A549 (cell line): ENCODE measurements around the gene MMD. TPM values are rescaled to one million over a fixed set of nuclear protein-coding genes. Genes with fewer than 3 reads are reported as not detected.

ENCODE experiments used
- ATAC-seq, 2 experiments: fragments of 200-7000 bp in 1 of 2; fragments of >200 bp in 1 of 2; cut with Nextera tagmentation in 1 of 2; cut with Tn5 transposase in 1 of 2; 3 replicates each; pipeline versions ENCODE4 v1.8.0 to v1.9.1; 2018 to 2020; ENCODE audit warnings: mild to moderate bottlenecking in 1 of 2, moderate library complexity in 1 of 2
- CTCF ChIA-PET: fragments of 300-600 bp; sonication (Branson Sonifier 250); formaldehyde crosslinking; extraction: SDS; loops from one replicate; lab custom pipeline; 2021; ENCODE audit warnings: antibody characterized with exemption, inconsistent platforms; lab: Yijun Ruan, JAX
- POLR2A ChIA-PET: fragments of 350-600 bp; formaldehyde crosslinking; extraction: SDS; loops from one replicate; lab custom pipeline; 2021; ENCODE audit warnings: antibody characterized with exemption, inconsistent platforms; lab: Yijun Ruan, JAX
- DNase-seq, 2 experiments: peaks; one replicate each; pipeline versions ENCODE4 v3.0.0 to v3.0.0-alpha.2; 2011 to 2016; ENCODE audit warnings: low read depth in 1 of 2, low spot score in 1 of 2
- FAIRE-seq: peaks from 2 replicates; lab custom pipeline; 2011; peaks lifted over from hg19 to GRCh38; lab: Jason Lieb, UNC
- H3K27ac ChIP-seq, 2 experiments: fragments of >200 bp; sonication (Bioruptor Twin); formaldehyde crosslinking; 3 replicates each; pipeline ENCODE4 v1.5.1; 2016 to 2017
- H3K4me1 ChIP-seq: fragments of >200 bp; sonication (Bioruptor Twin); formaldehyde crosslinking; 3 replicates; pipeline ENCODE4 v1.6.1; 2016
- H3K4me2 ChIP-seq: fragments of >200 bp; sonication (Bioruptor Twin); formaldehyde crosslinking; 3 replicates; pipeline ENCODE4 v1.6.1; 2016
- H3K4me3 ChIP-seq: fragments of >200 bp; sonication (Bioruptor Twin); formaldehyde crosslinking; 3 replicates; pipeline ENCODE4 v1.5.1; 2016
- H3K9me3 ChIP-seq: fragments of >200 bp; sonication (Bioruptor Twin); formaldehyde crosslinking; 3 replicates; pipeline ENCODE4 v1.6.1; 2016
- CBX8 ChIP-seq: fragments of 200-600 bp; sonication (generic); IDR thresholded peaks from 2 replicates; pipeline ENCODE4 v1.6.1; 2016
- EHF ChIP-seq: fragments of 250-450 bp; sonication (Bioruptor Pico); IDR thresholded peaks from 2 replicates; pipeline ENCODE4 v1.5.0; 2020; ENCODE audit warnings: mild to moderate bottlenecking
- ESRRA ChIP-seq: fragments of 150-350 bp; IDR thresholded peaks from 2 replicates; pipeline ENCODE4 v1.6.1; 2014; ENCODE audit warnings: mild to moderate bottlenecking, low read length, borderline replicate concordance
- FOSB ChIP-seq: fragments of 250-450 bp; sonication (Bioruptor Pico); IDR thresholded peaks from 2 replicates; pipeline ENCODE4 v1.5.0; 2020; ENCODE audit warnings: mild to moderate bottlenecking, moderate library complexity
- FOSL2 ChIP-seq, 2 experiments: fragments of 450-650 bp in 1 of 2; fragments of >200 bp in 1 of 2; sonication (Bioruptor Twin) in 1 of 2; formaldehyde crosslinking; IDR thresholded peaks; 2 replicates each; pipeline versions ENCODE4 v1.5.0 to v1.6.1; 2016 to 2020; ENCODE audit warnings: mild to moderate bottlenecking in 1 of 2, moderate library complexity in 1 of 2
- HEYL ChIP-seq: fragments of 250-450 bp; sonication (Bioruptor Pico); IDR thresholded peaks from 2 replicates; pipeline ENCODE4 v1.8.0; 2021; ENCODE audit warnings: mild to moderate bottlenecking, moderate library complexity
- HOXB5 ChIP-seq: fragments of 250-450 bp; sonication (Bioruptor Pico); IDR thresholded peaks from 2 replicates; pipeline ENCODE4 v1.5.0; 2020; ENCODE audit warnings: mild to moderate bottlenecking, moderate library complexity
- JUNB ChIP-seq: fragments of >200 bp; sonication (Bioruptor Twin); formaldehyde crosslinking; IDR thresholded peaks from 2 replicates; pipeline ENCODE4 v1.6.1; 2016
- KDM5A ChIP-seq: fragments of 200-600 bp; sonication (generic); IDR thresholded peaks from 2 replicates; pipeline ENCODE4 v1.6.1; 2016; ENCODE audit warnings: antibody characterized with exemption, mild to moderate bottlenecking
- MAZ ChIP-seq: fragments of 150-350 bp; IDR thresholded peaks from 2 replicates; pipeline ENCODE4 v1.6.1; 2014; ENCODE audit warnings: antibody characterized with exemption, low read depth, low read length, borderline replicate concordance
- NR3C1 ChIP-seq: fragments of >200 bp; sonication (Bioruptor Twin); formaldehyde crosslinking; IDR thresholded peaks from 3 replicates; pipeline ENCODE4 v1.6.1; 2017
- PHF8 ChIP-seq: fragments of 200-600 bp; sonication (generic); IDR thresholded peaks from 2 replicates; pipeline ENCODE4 v1.6.1; 2016; ENCODE audit warnings: low read depth, mild to moderate bottlenecking, antibody characterized with exemption, moderate library complexity, borderline replicate concordance
- RFX5 ChIP-seq: fragments of 450-650 bp; IDR thresholded peaks from 2 replicates; pipeline ENCODE4 v1.7.1; 2014; ENCODE audit warnings: antibody characterized with exemption, mild to moderate bottlenecking, moderate library complexity
- SREBF2 ChIP-seq: fragments of 450-650 bp; IDR thresholded peaks from 2 replicates; pipeline ENCODE4 v1.6.1; 2014; ENCODE audit warnings: mild to moderate bottlenecking, moderate library complexity
- ZNF302 ChIP-seq: fragments of 250-450 bp; sonication (Bioruptor Pico); IDR thresholded peaks from 2 replicates; pipeline ENCODE4 v1.9.0; 2021; ENCODE audit warnings: inconsistent platforms, mild to moderate bottlenecking, moderate library complexity
- WGBS: methylation state at CpG from one replicate; pipeline ENCODE4 v1.1.6; 2017; ENCODE audit errors: missing lambda C conversion rate; 5-methylcytosine and 5-hydroxymethylcytosine counted together
- polyA plus RNA-seq, 4 experiments: library from polyadenylated mRNA; depleted of rRNA in 3 of 4; stranded (reverse); fragments of >200 nt; fragmentation: RNase III in 1 of 4; extraction: RNeasy Plus Mini Kit Qiagen cat#74134 plus additional on column Dnase treatment in 1 of 4; gene quantifications; 2 replicates in 3 of 4; 3 replicates in 1 of 4; pipeline ENCODE4 v1.2.3, GENCODE V29; 2011 to 2017
- TF ChIP-seq, protein P1 (sequence below): fragments of 150-350 bp; IDR thresholded peaks from 2 replicates; pipeline ENCODE4 v1.6.1; 2014; ENCODE audit warnings: low read depth, mild to moderate bottlenecking, low read length
- TF ChIP-seq, protein P2 (sequence below): fragments of 250-450 bp; sonication (Bioruptor Pico); IDR thresholded peaks from 2 replicates; pipeline ENCODE4 v1.5.0; 2021; ENCODE audit warnings: mild to moderate bottlenecking, moderate library complexity, borderline replicate concordance
- TF ChIP-seq, protein P3 (sequence below): fragments of 200-600 bp; sonication (generic); IDR thresholded peaks from 2 replicates; pipeline ENCODE4 v1.6.1; 2016; ENCODE audit warnings: antibody characterized with exemption, mild to moderate bottlenecking, moderate library complexity
- TF ChIP-seq, protein P4 (sequence below): fragments of >200 bp; sonication (Bioruptor Twin); formaldehyde crosslinking; IDR thresholded peaks from 3 replicates; pipeline ENCODE4 v1.5.1; 2016

MMD gene
- polyA plus RNA-seq, 2 of the 4 experiments (the other 2 are of a cell fraction), result 22.5 to 54.7 TPM

- ChIA-PET CTCF (interaction anchor here (0.9 to 9.7 kb wide), 7 partner anchors 9 to 164 kb away, joined by 3 to 125 read pairs (median 5); partner anchors contain the start of gene SMIM36), POLR2A (no interaction called here)
- TF ChIP-seq ESRRA (no peak), MAZ (no peak), CBX8 (no peak), JUNB (no peak), SREBF2 (no peak), KDM5A (no peak), FOSB (CRISPR knock-in tag) (no peak), HOXB5 (CRISPR knock-in tag) (no peak), EHF (CRISPR knock-in tag) (no peak), FOSL2 (IDR thresholded peaks at IDR 0.05) (no peak), FOSL2 (CRISPR knock-in tag; IDR thresholded peaks at IDR 0.05) (no peak), NR3C1 (no peak), ZNF302 (CRISPR knock-in tag) (no peak), HEYL (no peak), PHF8 (no peak), RFX5 (no peak)
- TF ChIP-seq, protein P1, sequence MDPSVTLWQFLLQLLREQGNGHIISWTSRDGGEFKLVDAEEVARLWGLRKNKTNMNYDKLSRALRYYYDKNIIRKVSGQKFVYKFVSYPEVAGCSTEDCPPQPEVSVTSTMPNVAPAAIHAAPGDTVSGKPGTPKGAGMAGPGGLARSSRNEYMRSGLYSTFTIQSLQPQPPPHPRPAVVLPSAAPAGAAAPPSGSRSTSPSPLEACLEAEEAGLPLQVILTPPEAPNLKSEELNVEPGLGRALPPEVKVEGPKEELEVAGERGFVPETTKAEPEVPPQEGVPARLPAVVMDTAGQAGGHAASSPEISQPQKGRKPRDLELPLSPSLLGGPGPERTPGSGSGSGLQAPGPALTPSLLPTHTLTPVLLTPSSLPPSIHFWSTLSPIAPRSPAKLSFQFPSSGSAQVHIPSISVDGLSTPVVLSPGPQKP, result no peak
- TF ChIP-seq, protein P2, sequence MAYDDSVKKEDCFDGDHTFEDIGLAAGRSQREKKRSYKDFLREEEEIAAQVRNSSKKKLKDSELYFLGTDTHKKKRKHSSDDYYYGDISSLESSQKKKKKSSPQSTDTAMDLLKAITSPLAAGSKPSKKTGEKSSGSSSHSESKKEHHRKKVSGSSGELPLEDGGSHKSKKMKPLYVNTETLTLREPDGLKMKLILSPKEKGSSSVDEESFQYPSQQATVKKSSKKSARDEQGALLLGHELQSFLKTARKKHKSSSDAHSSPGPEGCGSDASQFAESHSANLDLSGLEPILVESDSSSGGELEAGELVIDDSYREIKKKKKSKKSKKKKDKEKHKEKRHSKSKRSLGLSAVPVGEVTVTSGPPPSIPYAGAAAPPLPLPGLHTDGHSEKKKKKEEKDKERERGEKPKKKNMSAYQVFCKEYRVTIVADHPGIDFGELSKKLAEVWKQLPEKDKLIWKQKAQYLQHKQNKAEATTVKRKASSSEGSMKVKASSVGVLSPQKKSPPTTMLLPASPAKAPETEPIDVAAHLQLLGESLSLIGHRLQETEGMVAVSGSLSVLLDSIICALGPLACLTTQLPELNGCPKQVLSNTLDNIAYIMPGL (CRISPR knock-in tag), result no peak
- TF ChIP-seq, protein P3, sequence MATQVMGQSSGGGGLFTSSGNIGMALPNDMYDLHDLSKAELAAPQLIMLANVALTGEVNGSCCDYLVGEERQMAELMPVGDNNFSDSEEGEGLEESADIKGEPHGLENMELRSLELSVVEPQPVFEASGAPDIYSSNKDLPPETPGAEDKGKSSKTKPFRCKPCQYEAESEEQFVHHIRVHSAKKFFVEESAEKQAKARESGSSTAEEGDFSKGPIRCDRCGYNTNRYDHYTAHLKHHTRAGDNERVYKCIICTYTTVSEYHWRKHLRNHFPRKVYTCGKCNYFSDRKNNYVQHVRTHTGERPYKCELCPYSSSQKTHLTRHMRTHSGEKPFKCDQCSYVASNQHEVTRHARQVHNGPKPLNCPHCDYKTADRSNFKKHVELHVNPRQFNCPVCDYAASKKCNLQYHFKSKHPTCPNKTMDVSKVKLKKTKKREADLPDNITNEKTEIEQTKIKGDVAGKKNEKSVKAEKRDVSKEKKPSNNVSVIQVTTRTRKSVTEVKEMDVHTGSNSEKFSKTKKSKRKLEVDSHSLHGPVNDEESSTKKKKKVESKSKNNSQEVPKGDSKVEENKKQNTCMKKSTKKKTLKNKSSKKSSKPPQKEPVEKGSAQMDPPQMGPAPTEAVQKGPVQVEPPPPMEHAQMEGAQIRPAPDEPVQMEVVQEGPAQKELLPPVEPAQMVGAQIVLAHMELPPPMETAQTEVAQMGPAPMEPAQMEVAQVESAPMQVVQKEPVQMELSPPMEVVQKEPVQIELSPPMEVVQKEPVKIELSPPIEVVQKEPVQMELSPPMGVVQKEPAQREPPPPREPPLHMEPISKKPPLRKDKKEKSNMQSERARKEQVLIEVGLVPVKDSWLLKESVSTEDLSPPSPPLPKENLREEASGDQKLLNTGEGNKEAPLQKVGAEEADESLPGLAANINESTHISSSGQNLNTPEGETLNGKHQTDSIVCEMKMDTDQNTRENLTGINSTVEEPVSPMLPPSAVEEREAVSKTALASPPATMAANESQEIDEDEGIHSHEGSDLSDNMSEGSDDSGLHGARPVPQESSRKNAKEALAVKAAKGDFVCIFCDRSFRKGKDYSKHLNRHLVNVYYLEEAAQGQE, result no peak
- TF ChIP-seq, protein P4, sequence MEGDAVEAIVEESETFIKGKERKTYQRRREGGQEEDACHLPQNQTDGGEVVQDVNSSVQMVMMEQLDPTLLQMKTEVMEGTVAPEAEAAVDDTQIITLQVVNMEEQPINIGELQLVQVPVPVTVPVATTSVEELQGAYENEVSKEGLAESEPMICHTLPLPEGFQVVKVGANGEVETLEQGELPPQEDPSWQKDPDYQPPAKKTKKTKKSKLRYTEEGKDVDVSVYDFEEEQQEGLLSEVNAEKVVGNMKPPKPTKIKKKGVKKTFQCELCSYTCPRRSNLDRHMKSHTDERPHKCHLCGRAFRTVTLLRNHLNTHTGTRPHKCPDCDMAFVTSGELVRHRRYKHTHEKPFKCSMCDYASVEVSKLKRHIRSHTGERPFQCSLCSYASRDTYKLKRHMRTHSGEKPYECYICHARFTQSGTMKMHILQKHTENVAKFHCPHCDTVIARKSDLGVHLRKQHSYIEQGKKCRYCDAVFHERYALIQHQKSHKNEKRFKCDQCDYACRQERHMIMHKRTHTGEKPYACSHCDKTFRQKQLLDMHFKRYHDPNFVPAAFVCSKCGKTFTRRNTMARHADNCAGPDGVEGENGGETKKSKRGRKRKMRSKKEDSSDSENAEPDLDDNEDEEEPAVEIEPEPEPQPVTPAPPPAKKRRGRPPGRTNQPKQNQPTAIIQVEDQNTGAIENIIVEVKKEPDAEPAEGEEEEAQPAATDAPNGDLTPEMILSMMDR, result no peak
- DNase-seq, result no peak
- Histone ChIP-seq H3K27ac (no peak overlapping the region), H3K4me3 (no peak overlapping the region), H3K9me3 (peaks cover 10% of the 10 kb centered on the region; the same call in 1 of the 3 replicates), H3K4me1 (no peaks in the 10 kb centered on the region), H3K4me2 (no peak overlapping the region)
- 33% methylated on average over 1 of the region's 1 CpG for WGBS
- no peak for ATAC-seq
- no peak for FAIRE-seq
Measured at GRCh38 chr17:55363033-55363432, 58.6 kb downstream of the MMD start.
